MM.1S (cell line): ENCODE results near the gene ZNF804A.

Experiments used
- CTCF ChIP-seq: fragments of 300-600 bp; sonication (generic); IDR thresholded peaks from 2 replicates; pipeline ENCODE4 v1.5.1; 2016; ENCODE audit warnings: antibody characterized with exemption, low read length, mixed read lengths
- EZH2phosphoT487 ChIP-seq: fragments of 300-600 bp; sonication (generic); IDR thresholded peaks from 2 replicates; pipeline ENCODE4 v1.6.1; 2018; ENCODE audit warnings: antibody characterized with exemption, low read length

DNA sequence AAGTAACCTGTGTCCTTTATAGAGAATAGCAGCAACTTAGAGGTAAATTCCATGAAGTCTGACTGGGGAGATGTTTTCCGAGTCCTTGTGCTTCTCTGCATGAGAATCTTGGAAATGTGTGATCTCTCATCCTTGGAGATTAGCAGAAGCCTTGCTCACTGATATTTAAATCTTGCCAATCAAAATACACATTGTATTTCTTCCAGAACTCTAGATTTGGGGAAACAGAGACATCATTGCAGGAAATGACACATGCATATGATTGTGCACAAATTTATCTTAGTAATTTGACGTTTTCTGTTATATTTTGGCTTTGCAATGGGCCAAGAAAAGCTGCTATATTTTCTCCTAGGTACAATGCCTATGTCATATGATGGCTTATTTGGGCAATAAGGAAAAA lies 182.6 kb downstream of the ZNF804A start:
- TF ChIP-seq CTCF, result no peak
- TF ChIP-seq EZH2phosphoT487, result no peak
